Esophagus (tissue), 2 donors: ENCODE data around the gene NDUFB1. TPM values are rescaled to one million over a fixed set of nuclear protein-coding genes. Genes with fewer than 3 reads are reported as not detected.
A peak's percentile ranks its signal among the peaks of the same experiment; 100 is the strongest.

Source experiments
- H3K27ac ChIP-seq, 2 donors: one replicate each; pipeline ENCODE4 v1.5.1; 2013; ENCODE audit warnings: low read depth in 2 of 2, mild to moderate bottlenecking in 2 of 2, inconsistent platforms in 1 of 2, low read length in 1 of 2, moderate library complexity in 1 of 2
- H3K27me3 ChIP-seq, 2 donors: one replicate each; pipeline ENCODE4 v1.6.1; 2013; ENCODE audit warnings: low read length in 2 of 2, control low read depth in 1 of 2, mild to moderate bottlenecking in 1 of 2; ENCODE audit not compliant: insufficient read depth in 2 of 2, control insufficient read depth in 1 of 2
- H3K36me3 ChIP-seq, 2 donors: one replicate each; pipeline ENCODE4 v1.6.1; 2013; ENCODE audit warnings: low read length in 1 of 2; ENCODE audit not compliant: control insufficient read depth in 2 of 2, insufficient read depth in 2 of 2
- H3K4me1 ChIP-seq, 2 donors: one replicate each; pipeline ENCODE4 v1.6.1; 2013; ENCODE audit warnings: low read length in 1 of 2; ENCODE audit not compliant: control insufficient read depth in 2 of 2, insufficient read depth in 2 of 2
- H3K4me3 ChIP-seq, 2 donors: one replicate each; pipeline ENCODE4 v1.5.1; 2013; ENCODE audit warnings: low read length in 2 of 2, mild to moderate bottlenecking in 2 of 2, low read depth in 1 of 2, moderate library complexity in 1 of 2
- H3K9me3 ChIP-seq, 2 donors: one replicate each; pipeline ENCODE4 v1.6.1; 2013; ENCODE audit warnings: mild to moderate bottlenecking in 2 of 2, low read depth in 1 of 2, low read length in 1 of 2, moderate library complexity in 1 of 2; ENCODE audit not compliant: control insufficient read depth in 2 of 2, insufficient read depth in 1 of 2
- WGBS, 2 donors: extraction: QIAGEN DNeasy Blood & Tissue Kit; methylation state at CpG; one replicate each; pipeline ENCODE4 v1.1.7; 2013; 5-methylcytosine and 5-hydroxymethylcytosine counted together
- polyA plus RNA-seq, 2 donors: library from polyadenylated mRNA; stranded (reverse); fragments of 200-250 nt; gene quantifications; one replicate each; pipeline ENCODE4 v1.2.3, GENCODE V29; 2013
- donor health status: healthy with polysubstance abuse.
- donor health status: Bipolar disorder and iron deficiency.

NDUFB1 gene
- polyA plus RNA-seq, result 100 to 1,000 TPM; 433 to 754 TPM

DNA sequence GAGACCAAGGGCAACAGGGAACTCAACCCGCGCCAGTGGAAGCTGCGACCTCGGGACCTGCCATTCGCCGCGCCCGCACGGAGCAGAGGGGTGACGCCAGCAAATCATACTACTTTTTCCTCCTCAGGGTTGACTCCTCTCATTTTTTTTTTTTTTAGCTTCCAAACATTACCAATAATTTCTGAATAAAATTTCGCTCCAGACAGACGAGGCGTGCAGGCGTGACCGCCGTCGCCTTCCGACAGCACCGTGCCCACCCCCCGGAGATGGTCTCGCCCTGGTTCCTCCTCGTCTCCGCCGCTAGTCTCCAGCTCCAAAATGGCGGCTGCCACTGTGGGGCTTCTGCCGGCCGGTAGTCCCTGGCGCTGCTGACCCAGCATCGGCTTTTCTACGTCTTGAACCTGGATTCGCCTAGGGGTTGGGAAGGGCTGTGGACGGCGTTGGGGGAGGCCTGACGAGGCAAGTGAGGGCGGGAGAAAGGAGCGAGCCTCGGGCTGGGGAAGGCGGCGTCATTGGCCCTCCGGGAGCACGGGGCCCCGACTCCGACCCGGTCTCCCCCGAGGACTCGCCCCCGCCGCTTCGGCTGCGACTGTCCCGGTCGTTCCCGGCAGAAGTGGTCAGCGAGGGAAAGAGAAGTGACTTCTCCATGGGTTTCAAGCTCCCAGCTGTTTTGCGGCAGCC, at the start of gene NDUFB1, which contains the start of gene CPSF2:
Gene NDUFB1 (minus strand): TSS at position 37 of the 681 bp plus-strand sequence. CDS start 4,069 bp downstream, outside the sequence.
Gene CPSF2 (plus strand): TSS at position 300 of the 681 bp plus-strand sequence. CDS start 9,016 bp downstream, outside the sequence.
- Histone ChIP-seq H3K4me1 (peaks cover 0 to 4% of the 10 kb centered on the region in 2 donors), H3K36me3 (peaks cover 0 to 1% of the 10 kb centered on the region in 2 donors), H3K27me3 (no peaks in the 10 kb centered on the region), H3K27ac (peak within 1 kb of the TSS; percentile 93 to 96), H3K4me3 (peak within 1 kb of the TSS; percentile 87 to 89), H3K9me3 (no peaks in the 10 kb centered on the region)
- WGBS, 2 donors, result 0 to 1% methylated on average over 53 to 55 of the region's 55 CpGs

DNA sequence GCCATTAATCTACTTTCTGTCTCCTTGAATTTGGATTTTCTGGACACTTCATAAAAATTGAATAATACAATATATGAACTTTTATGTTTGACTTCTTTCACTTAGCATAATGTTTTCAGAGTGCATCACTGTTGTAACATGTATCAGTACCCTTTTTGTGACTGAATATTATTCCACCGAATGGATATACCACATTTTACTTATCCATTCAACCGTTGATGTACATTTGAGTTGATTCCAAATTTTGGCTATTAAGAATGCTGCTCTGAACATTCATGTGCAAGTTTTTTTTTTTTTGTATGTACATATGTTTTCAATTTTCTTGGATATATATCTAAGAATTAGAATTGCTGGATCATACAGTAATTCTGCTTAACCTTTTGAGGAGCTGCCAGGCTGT, 43.5 kb upstream of the NDUFB1 start:
- no peaks in the 10 kb centered on the region for H3K4me1 ChIP-seq
- 97% methylated on average over 2 of the region's 2 CpGs for WGBS, 2 donors
- H3K36me3 ChIP-seq, result peaks cover 0 to 2% of the 10 kb centered on the region in 2 donors

DNA sequence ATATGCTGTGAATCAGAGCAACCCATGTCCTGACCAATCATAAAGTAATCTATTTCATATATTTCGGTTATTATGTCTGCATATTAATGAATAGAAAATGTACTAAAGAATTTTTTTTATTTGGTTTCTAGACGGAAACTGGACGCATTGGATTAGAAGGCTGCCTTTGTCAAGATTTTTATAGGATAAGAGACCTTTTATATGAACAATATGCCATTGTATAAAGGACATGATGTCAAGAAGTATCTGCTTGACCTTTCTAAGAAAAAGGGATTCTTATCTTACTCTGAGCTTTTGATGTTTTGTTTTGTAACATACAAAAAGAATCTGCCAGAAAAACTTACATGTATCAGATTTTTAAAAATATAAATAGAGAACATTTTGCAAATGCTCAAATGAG, 40.0 kb upstream of the NDUFB1 start:
- H3K27ac ChIP-seq, result no peak overlapping the region
- no peaks in the 10 kb centered on the region for H3K4me1 ChIP-seq
- H3K4me3 ChIP-seq, result no peak overlapping the region
- 80 to 84% methylated on average over 3 of the region's 3 CpGs for WGBS, 2 donors
- peaks cover 9 to 11% of the 10 kb centered on the region in 2 donors for H3K36me3 ChIP-seq
- no peaks in the 10 kb centered on the region for H3K9me3 ChIP-seq
- H3K27me3 ChIP-seq, result no peaks in the 10 kb centered on the region

More for the DNA sequence above, 43.5 kb upstream of the NDUFB1 start:
- Histone ChIP-seq H3K27me3 (no peaks in the 10 kb centered on the region), H3K4me3 (no peak overlapping the region), H3K27ac (no peak overlapping the region), H3K9me3 (no peaks in the 10 kb centered on the region)

- no peak overlapping the region for H3K4me3 ChIP-seq
- WGBS, 2 donors, result 45 to 60% methylated on average over 4 of the region's 4 CpGs
- H3K36me3 ChIP-seq, result peaks cover 7 to 11% of the 10 kb centered on the region in 2 donors
- no peaks in the 10 kb centered on the region for H3K9me3 ChIP-seq
- no peaks in the 10 kb centered on the region for H3K27me3 ChIP-seq
- no peaks in the 10 kb centered on the region for H3K4me1 ChIP-seq
- no peak overlapping the region for H3K27ac ChIP-seq
These were observed 39.1 kb upstream of the NDUFB1 start for GRCh38 chr14:92160619-92161018.

GRCh38 chr14:92154283-92154942, 32.9 kb upstream of the NDUFB1 start:
- Histone ChIP-seq H3K36me3 (peaks cover 7 to 11% of the 10 kb centered on the region in 2 donors), H3K27ac (no peak overlapping the region), H3K4me3 (no peak overlapping the region), H3K27me3 (no peaks in the 10 kb centered on the region), H3K9me3 (no peaks in the 10 kb centered on the region), H3K4me1 (no peaks in the 10 kb centered on the region)
- WGBS, 2 donors, result 51 to 64% methylated on average over 3 of the region's 3 CpGs

DNA sequence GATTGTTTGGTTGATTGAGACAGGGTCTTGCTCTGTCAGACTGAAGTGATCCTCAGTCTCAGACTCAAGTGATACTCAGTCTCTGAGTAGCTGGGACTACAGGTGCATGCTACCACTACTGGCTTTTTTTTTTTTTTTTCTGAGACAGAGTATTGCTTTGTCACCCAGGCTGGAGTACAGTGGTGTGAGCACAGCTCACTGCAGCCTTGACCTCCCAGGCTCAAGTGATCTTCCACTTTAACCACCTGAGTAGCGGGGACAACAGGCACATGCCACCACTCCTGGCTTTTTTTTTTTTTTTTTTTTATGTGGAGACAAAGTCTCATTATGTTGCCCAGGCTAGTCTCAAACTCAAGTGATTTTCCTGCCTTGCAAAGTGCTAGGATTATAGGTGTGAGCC, 32.1 kb upstream of the NDUFB1 start:
- 94 to 97% methylated on average over 1 of the region's 1 CpG for WGBS, 2 donors
- Histone ChIP-seq H3K27ac (no peak overlapping the region), H3K4me1 (no peaks in the 10 kb centered on the region), H3K4me3 (no peak overlapping the region), H3K27me3 (no peaks in the 10 kb centered on the region), H3K9me3 (no peaks in the 10 kb centered on the region), H3K36me3 (peaks cover 7 to 12% of the 10 kb centered on the region in 2 donors)

GRCh38 chr14:92144708-92145107, 23.2 kb upstream of the NDUFB1 start:
- whole genome bisulfite sequencing, 2 donors, result 90 to 94% methylated on average over 2 of the region's 2 CpGs
- H3K36me3 ChIP-seq, result peaks cover 11 to 17% of the 10 kb centered on the region in 2 donors
- no peaks in the 10 kb centered on the region for H3K9me3 ChIP-seq

GRCh38 chr14:92143962-92144361, 22.5 kb upstream of the NDUFB1 start:
- no peak overlapping the region for H3K27ac ChIP-seq
- H3K36me3 ChIP-seq, result peaks cover 11 to 13% of the 10 kb centered on the region in 2 donors
- no peaks in the 10 kb centered on the region for H3K27me3 ChIP-seq
- H3K4me3 ChIP-seq, result no peak overlapping the region
- no peaks in the 10 kb centered on the region for H3K9me3 ChIP-seq
- WGBS, 2 donors, result 88 to 98% methylated on average over 3 of the region's 3 CpGs
- no peaks in the 10 kb centered on the region for H3K4me1 ChIP-seq

More at GRCh38 chr14:92144708-92145107, 23.2 kb upstream of the NDUFB1 start:
- Histone ChIP-seq H3K27ac (no peak overlapping the region), H3K4me3 (no peak overlapping the region), H3K27me3 (no peaks in the 10 kb centered on the region), H3K4me1 (no peaks in the 10 kb centered on the region)

DNA sequence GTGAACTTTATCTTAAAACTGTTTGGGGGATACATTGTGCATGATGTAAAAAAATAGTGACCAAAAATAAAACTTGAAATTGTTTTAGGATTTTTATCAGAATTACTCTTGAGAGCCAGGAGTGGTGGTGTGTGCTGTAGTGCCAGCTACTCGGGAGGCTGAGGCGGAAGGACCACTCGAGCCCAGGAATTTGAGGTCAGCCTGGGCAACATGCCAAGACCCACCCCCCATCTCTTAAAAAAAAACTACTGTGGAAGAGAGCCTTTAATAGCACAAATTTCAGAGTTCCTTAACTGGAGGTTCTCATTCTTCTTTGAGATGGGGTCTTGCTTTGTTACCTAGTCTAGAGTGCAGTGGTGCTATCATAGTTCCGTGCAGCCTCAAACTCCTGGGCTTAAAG, 21.8 kb upstream of the NDUFB1 start:
- 73 to 77% methylated on average over 4 of the region's 4 CpGs for WGBS, 2 donors
- no peaks in the 10 kb centered on the region for H3K4me1 ChIP-seq
- H3K27me3 ChIP-seq, result no peaks in the 10 kb centered on the region
- H3K4me3 ChIP-seq, result no peak overlapping the region
- peaks cover 11% of the 10 kb centered on the region in 2 donors for H3K36me3 ChIP-seq
- H3K9me3 ChIP-seq, result no peaks in the 10 kb centered on the region
- no peak overlapping the region for H3K27ac ChIP-seq
